ENCODE data around the gene CAPS. TPM values are rescaled to one million over a fixed set of nuclear protein-coding genes. Genes with fewer than 3 reads are reported as not detected.

Gene CAPS
- total RNA-seq, 1 experiment from 2014 or later, result 2.3 TPM

- Histone ChIP-seq H2BK5ac (ENCODE audit: insufficient read length, low read length) (no peak overlapping the region), H2AFZ (ENCODE audit: low read length) (no peak overlapping the region), H4K91ac (ENCODE audit: insufficient read length, low read depth, low read length) (no peak overlapping the region), H3K79me2 (ENCODE audit: insufficient read depth, low read length) (no peaks in the 10 kb centered on the region), H2BK20ac (ENCODE audit: low read depth, low read length, poor library complexity, severe bottlenecking) (no peak overlapping the region), H3K18ac (ENCODE audit: insufficient read length, low read depth, low read length) (no peak overlapping the region), H3K4me1 (ENCODE audit: insufficient read depth, low read length) (no peaks in the 10 kb centered on the region), H3K9ac (ENCODE audit: extremely low read depth, insufficient read length, low read length) (no peak overlapping the region), H3K4ac (ENCODE audit: low read depth, low read length) (no peak overlapping the region), H4K8ac (replicated peaks; ENCODE audit: insufficient read length, low read depth, low read length) (no peak overlapping the region), H3K23me2 (ENCODE audit: insufficient read length, low read depth, low read length, poor library complexity, severe bottlenecking) (no peaks in the 10 kb centered on the region), H4K5ac (ENCODE audit: insufficient read length, low read depth, low read length) (no peak overlapping the region), H3K14ac (ENCODE audit: insufficient read depth, low read length) (no peak overlapping the region), H2BK15ac (ENCODE audit: low read depth, low read length) (no peak overlapping the region), H3K23ac (ENCODE audit: insufficient read length, low read depth, low read length) (no peak overlapping the region), H3K27ac (ENCODE audit: insufficient read length, low read depth, low read length) (no peak overlapping the region), H4K20me1 (ENCODE audit: control insufficient read depth, insufficient read depth, insufficient read length) (peaks cover 3% of the 10 kb centered on the region), H2BK12ac (ENCODE audit: insufficient read length, low read depth, low read length) (no peak overlapping the region), H3K9me3 (ENCODE audit: control insufficient read depth, low read depth, low read length) (no peaks in the 10 kb centered on the region), H2AK5ac (ENCODE audit: insufficient read length, low read length) (no peak overlapping the region), H3K4me2 (ENCODE audit: insufficient read depth, insufficient read length, low read length) (no peak overlapping the region), H3K27me3 (ENCODE audit: insufficient read depth, low read length) (no peaks in the 10 kb centered on the region), H3K79me1 (ENCODE audit: insufficient read depth, low read depth, low read length, poor library complexity, severe bottlenecking) (no peaks in the 10 kb centered on the region), H3T11ph (ENCODE audit: low read length) (no peak overlapping the region), H3K56ac (ENCODE audit: insufficient read length, low read depth, low read length) (no peak overlapping the region), H2BK120ac (ENCODE audit: low read depth, low read length, poor library complexity, severe bottlenecking) (no peak overlapping the region)
- TF ChIP-seq, protein P1, sequence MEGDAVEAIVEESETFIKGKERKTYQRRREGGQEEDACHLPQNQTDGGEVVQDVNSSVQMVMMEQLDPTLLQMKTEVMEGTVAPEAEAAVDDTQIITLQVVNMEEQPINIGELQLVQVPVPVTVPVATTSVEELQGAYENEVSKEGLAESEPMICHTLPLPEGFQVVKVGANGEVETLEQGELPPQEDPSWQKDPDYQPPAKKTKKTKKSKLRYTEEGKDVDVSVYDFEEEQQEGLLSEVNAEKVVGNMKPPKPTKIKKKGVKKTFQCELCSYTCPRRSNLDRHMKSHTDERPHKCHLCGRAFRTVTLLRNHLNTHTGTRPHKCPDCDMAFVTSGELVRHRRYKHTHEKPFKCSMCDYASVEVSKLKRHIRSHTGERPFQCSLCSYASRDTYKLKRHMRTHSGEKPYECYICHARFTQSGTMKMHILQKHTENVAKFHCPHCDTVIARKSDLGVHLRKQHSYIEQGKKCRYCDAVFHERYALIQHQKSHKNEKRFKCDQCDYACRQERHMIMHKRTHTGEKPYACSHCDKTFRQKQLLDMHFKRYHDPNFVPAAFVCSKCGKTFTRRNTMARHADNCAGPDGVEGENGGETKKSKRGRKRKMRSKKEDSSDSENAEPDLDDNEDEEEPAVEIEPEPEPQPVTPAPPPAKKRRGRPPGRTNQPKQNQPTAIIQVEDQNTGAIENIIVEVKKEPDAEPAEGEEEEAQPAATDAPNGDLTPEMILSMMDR (conservative IDR thresholded peaks at IDR 0.05), result no peak
- no peak for DNase-seq
- Mint-ChIP-seq H3K27me3 (ENCODE audit: low read depth) (no peaks in the 10 kb centered on the region), H3K4me1 (no peaks in the 10 kb centered on the region), H3K4me3 (no peak overlapping the region), H3K27ac (no peak overlapping the region), H3K9me3 (no peaks in the 10 kb centered on the region), H3K36me3 (ENCODE audit: insufficient read depth in 1 of 3, low read depth in 3 of 3) (peaks cover 37 to 79% (median 72%) of the 10 kb centered on the region in 3 experiments)
- WGBS (ENCODE audit: extremely low coverage, insufficient read length, low lambda C conversion rate), result no CpG with 5 or more reads among the region's 21 CpGs
Measured at GRCh38 chr19:5921516-5922160, 7.6 kb downstream of the CAPS start.
